Endodermal cell (in vitro differentiated cells): ENCODE results near the gene PPFIA3. TPM values are rescaled to one million over a fixed set of nuclear protein-coding genes. Genes with fewer than 3 reads are reported as not detected.

Experiments used
- DNase-seq: peaks from one replicate; pipeline ENCODE4 v3.0.0-alpha.2; 2017
- H3K27ac ChIP-seq: 2 replicates; pipeline ENCODE4 v1.5.1; 2013; ENCODE audit warnings: mild to moderate bottlenecking, low read depth, low read length, moderate library complexity
- H3K27me3 ChIP-seq: 2 replicates; pipeline ENCODE4 v1.6.1; 2013; ENCODE audit warnings: mild to moderate bottlenecking, low read length, moderate library complexity; ENCODE audit not compliant: insufficient read depth, control insufficient read depth, poor library complexity, severe bottlenecking
- H3K36me3 ChIP-seq: 2 replicates; pipeline ENCODE4 v1.7.0; 2013; ENCODE audit warnings: mild to moderate bottlenecking, low read length, moderate library complexity; ENCODE audit not compliant: control insufficient read depth, insufficient read depth
- H3K4me1 ChIP-seq: one replicate; pipeline ENCODE4 v1.7.0; 2013; ENCODE audit warnings: low read length; ENCODE audit not compliant: control insufficient read depth, insufficient read depth
- H3K4me3 ChIP-seq: 2 replicates; pipeline ENCODE4 v1.5.1; 2013; ENCODE audit warnings: mild to moderate bottlenecking, low read length, moderate library complexity
- H3K9ac ChIP-seq: 2 replicates; pipeline ENCODE4 v1.6.1; 2013; ENCODE audit warnings: mild to moderate bottlenecking, low read length, moderate library complexity; ENCODE audit not compliant: poor library complexity, severe bottlenecking; ENCODE audit errors: extremely low read depth
- H3K9me3 ChIP-seq: 2 replicates; pipeline ENCODE4 v1.6.1; 2013; ENCODE audit warnings: mild to moderate bottlenecking, low read length, moderate library complexity; ENCODE audit not compliant: control insufficient read depth
- H3K27ac Mint-ChIP-seq: 2 replicates; pipeline ENCODE4 v1.8.0; 2020; ENCODE audit warnings: mixed read lengths
- H3K27me3 Mint-ChIP-seq: 2 replicates; pipeline ENCODE4 v1.8.0; 2021; ENCODE audit warnings: mild to moderate bottlenecking, mixed read lengths; ENCODE audit not compliant: insufficient read depth
- H3K36me3 Mint-ChIP-seq: 2 replicates; pipeline ENCODE4 v1.8.0; 2020; ENCODE audit warnings: low read depth, mixed read lengths
- H3K4me1 Mint-ChIP-seq: 2 replicates; pipeline ENCODE4 v1.8.0; 2020; ENCODE audit warnings: mixed read lengths
- H3K4me3 Mint-ChIP-seq: 2 replicates; pipeline ENCODE4 v1.8.0; 2020; ENCODE audit warnings: mild to moderate bottlenecking, moderate library complexity, mixed read lengths
- H3K9me3 Mint-ChIP-seq: 2 replicates; pipeline ENCODE4 v1.8.0; 2020; ENCODE audit warnings: mild to moderate bottlenecking, mixed read lengths
- CTCF ChIP-seq: fragments of 200-600 bp; sonication (generic); conservative IDR thresholded peaks from 2 replicates; pipeline ENCODE4 v1.5.0; 2021; ENCODE audit warnings: antibody characterized with exemption, mild to moderate bottlenecking
- WGBS, 2 experiments: methylation state at CpG; one replicate each; pipeline versions ENCODE4 v1.1.5 to v1.1.7; 2013; ENCODE audit warnings: missing lambda C conversion rate in 2 of 2, mixed read lengths in 1 of 2; ENCODE audit not compliant: insufficient coverage in 1 of 2, insufficient read length in 1 of 2; 5-methylcytosine and 5-hydroxymethylcytosine counted together
- total RNA-seq, 2 donors: library from RNA; stranded (reverse); fragmentation: NEBNext Ultra II Directional in 1 of 2; extraction: Animal tissue kit (Norgen Biotek cat#: 25700) in 1 of 2; gene quantifications; 2 replicates in 1 of 2; 3 replicates in 1 of 2; pipeline ENCODE4 v1.2.1, GENCODE V29; 2021

Gene PPFIA3
- total RNA-seq, 2 donors from 2014 or later: 7.4 to 16.5 TPM

- no peak overlapping the region for H3K9ac ChIP-seq
- no peaks in the 10 kb centered on the region for H3K4me1 ChIP-seq
- Mint-ChIP-seq H3K27me3 (peaks cover 10% of the 10 kb centered on the region), H3K27ac (no peak overlapping the region), H3K4me3 (no peak overlapping the region), H3K9me3 (peaks cover 2% of the 10 kb centered on the region), H3K4me1 (peaks cover 4% of the 10 kb centered on the region), H3K36me3 (peaks cover 52% of the 10 kb centered on the region)
- 95 to 96% methylated on average over 5 of the region's 5 CpGs for WGBS, 2 experiments
- no peak overlapping the region for H3K27ac ChIP-seq
- no peak for TF ChIP-seq CTCF
- no peaks in the 10 kb centered on the region for H3K27me3 ChIP-seq
- H3K4me3 ChIP-seq: no peak overlapping the region
- no peak for DNase-seq
- peaks cover 8% of the 10 kb centered on the region for H3K9me3 ChIP-seq
- peaks cover 35% of the 10 kb centered on the region for H3K36me3 ChIP-seq
Measured at GRCh38 chr19:49189259-49189658, 69.9 kb downstream of the PPFIA3 start.

GRCh38 chr19:49190781-49191180 is 71.4 kb downstream of the PPFIA3 start:
- no peak overlapping the region for H3K27ac Mint-ChIP-seq
- Histone ChIP-seq H3K27ac (no peak overlapping the region), H3K9ac (no peak overlapping the region), H3K4me3 (no peak overlapping the region), H3K4me1 (no peaks in the 10 kb centered on the region), H3K36me3 (peaks cover 28% of the 10 kb centered on the region), H3K9me3 (peaks cover 8% of the 10 kb centered on the region), H3K27me3 (no peaks in the 10 kb centered on the region)
- H3K27me3 Mint-ChIP-seq: peaks cover 10% of the 10 kb centered on the region
- H3K4me1 Mint-ChIP-seq: peaks cover 4% of the 10 kb centered on the region
- WGBS, 2 experiments: 94 to 100% methylated on average over 2 to 3 of the region's 3 CpGs
- TF ChIP-seq CTCF: no peak
- H3K36me3 Mint-ChIP-seq: peaks cover 48% of the 10 kb centered on the region
- no peak overlapping the region for H3K4me3 Mint-ChIP-seq
- no peaks in the 10 kb centered on the region for H3K9me3 Mint-ChIP-seq
- DNase-seq: no peak

GRCh38 chr19:49193822-49194394 is 74.6 kb downstream of the PPFIA3 start:
- 92 to 94% methylated on average over 5 to 6 of the region's 6 CpGs for WGBS, 2 experiments
- H3K36me3 Mint-ChIP-seq: peaks cover 36% of the 10 kb centered on the region

More at GRCh38 chr19:49193822-49194394, 74.6 kb downstream of the PPFIA3 start:
- no peak for DNase-seq
- no peak overlapping the region for H3K27ac Mint-ChIP-seq
- peaks cover 8% of the 10 kb centered on the region for H3K9me3 ChIP-seq
- H3K36me3 ChIP-seq: peaks cover 26% of the 10 kb centered on the region
- no peak overlapping the region for H3K9ac ChIP-seq
- no peak overlapping the region for H3K27ac ChIP-seq
- H3K4me1 Mint-ChIP-seq: no peaks in the 10 kb centered on the region
- H3K4me3 Mint-ChIP-seq: no peak overlapping the region
- H3K27me3 Mint-ChIP-seq: peaks cover 10% of the 10 kb centered on the region
- H3K4me3 ChIP-seq: no peak overlapping the region
- H3K9me3 Mint-ChIP-seq: no peaks in the 10 kb centered on the region
- no peaks in the 10 kb centered on the region for H3K27me3 ChIP-seq
- TF ChIP-seq CTCF: no peak
- H3K4me1 ChIP-seq: no peaks in the 10 kb centered on the region
